B cell (primary cell): Measurements from ENCODE around the gene VANGL2. TPM values are rescaled to one million over a fixed set of nuclear protein-coding genes. Genes with fewer than 3 reads are reported as not detected.

Experiments used
- ATAC-seq: fragments of 200-7000 bp; cut with Tn5 transposase; one replicate; pipeline ENCODE4 v1.10.0; 2021; ENCODE audit warnings: low read depth, mild to moderate bottlenecking, moderate number of reproducible peaks, moderate library complexity
- CTCF ChIA-PET: fragments of 350-600 bp; sonication (Branson Sonifier 250); formaldehyde crosslinking; loops from one replicate; lab custom pipeline; 2021; ENCODE audit warnings: antibody characterized with exemption, inconsistent platforms; lab: Charles Lee
- POLR2A ChIA-PET: fragments of 350-600 bp; sonication (Branson Sonifier 250); formaldehyde crosslinking; loops from one replicate; lab custom pipeline; 2021; ENCODE audit warnings: antibody characterized with exemption; lab: Charles Lee
- DNase-seq: peaks from one replicate; pipeline ENCODE4 v3.0.0; 2013
- H2AFZ ChIP-seq: 2 replicates; pipeline ENCODE4 v1.6.1; 2012; ENCODE audit warnings: mild to moderate bottlenecking, low read depth, low read length; ENCODE audit not compliant: insufficient read depth, poor library complexity, severe bottlenecking
- H3K27ac ChIP-seq, 2 donors: 1 replicate in 1 of 2; 2 replicates in 1 of 2; pipeline ENCODE4 v1.5.1; 2012 to 2013; ENCODE audit warnings: low read length in 2 of 2, mild to moderate bottlenecking in 2 of 2, moderate library complexity in 1 of 2
- H3K27me3 ChIP-seq, 4 experiments: fragments of 200-600 bp in 1 of 4; sonication (generic) in 1 of 4; replicated peaks in 1 of 4; 1 replicate in 2 of 4; 2 replicates in 2 of 4; pipeline versions ENCODE4 v1.6.1 to v1.7.0; 2013 to 2016; ENCODE audit warnings: low read length in 3 of 4, mild to moderate bottlenecking in 2 of 4, mixed read lengths in 1 of 4, moderate library complexity in 1 of 4; ENCODE audit not compliant: insufficient read depth in 4 of 4, control insufficient read depth in 3 of 4; ENCODE audit errors: control extremely low read depth in 1 of 4
- H3K36me3 ChIP-seq, 2 experiments: replicated peaks in 1 of 2; 1 replicate in 1 of 2; 2 replicates in 1 of 2; pipeline versions ENCODE4 v1.6.1 to v1.7.1; 2013; ENCODE audit warnings: low read length in 1 of 2; ENCODE audit not compliant: insufficient read depth in 2 of 2, control insufficient read depth in 1 of 2; ENCODE audit errors: control extremely low read depth in 1 of 2, extremely low read depth in 1 of 2
- H3K4me1 ChIP-seq, 2 donors: fragments of 200-600 bp in 1 of 2; sonication (generic) in 1 of 2; 1 replicate in 1 of 2; 2 replicates in 1 of 2; pipeline versions ENCODE4 v1.5.1 to v1.6.1; 2013 to 2017; ENCODE audit warnings: low read length in 2 of 2; ENCODE audit not compliant: control insufficient read depth in 2 of 2, insufficient read depth in 2 of 2
- H3K4me2 ChIP-seq: replicated peaks from 2 replicates; pipeline ENCODE3; 2012; ENCODE audit warnings: mild to moderate bottlenecking, low read depth, low read length; ENCODE audit not compliant: poor library complexity, severe bottlenecking
- H3K4me3 ChIP-seq, 5 experiments: fragments of 200-600 bp in 1 of 5; sonication (generic) in 1 of 5; 1 replicate in 3 of 5; 2 replicates in 2 of 5; pipeline versions ENCODE4 v1.5.1 to v1.7.0; 2011 to 2016; ENCODE audit warnings: low read length in 4 of 5, mild to moderate bottlenecking in 4 of 5, low read depth in 2 of 5, control low read depth in 1 of 5, moderate library complexity in 1 of 5; ENCODE audit not compliant: insufficient read depth in 1 of 5; ENCODE audit errors: control extremely low read depth in 1 of 5, extremely low read depth in 1 of 5
- H3K79me2 ChIP-seq: fragments of 200-600 bp; sonication (generic); one replicate; pipeline ENCODE4 v1.6.0; 2016; ENCODE audit warnings: low read length; ENCODE audit not compliant: control insufficient read depth, insufficient read depth
- H3K9ac ChIP-seq: fragments of 200-600 bp; sonication (generic); 2 replicates; pipeline ENCODE4 v1.6.1; 2017; ENCODE audit warnings: mild to moderate bottlenecking, low read length, moderate library complexity
- H3K9me3 ChIP-seq, 3 donors: one replicate each; pipeline versions ENCODE4 v1.6.1 to v1.7.1; 2013; ENCODE audit warnings: low read length in 2 of 3; ENCODE audit not compliant: control insufficient read depth in 2 of 3, insufficient read depth in 1 of 3; ENCODE audit errors: control extremely low read depth in 1 of 3
- H4K20me1 ChIP-seq: 2 replicates; pipeline ENCODE4 v1.6.0; 2012; ENCODE audit warnings: mild to moderate bottlenecking, low read length; ENCODE audit not compliant: insufficient read depth, control insufficient read depth, poor library complexity, severe bottlenecking
- H3K27ac Mint-ChIP-seq: one replicate; pipeline ENCODE4 v1.8.0; 2021; ENCODE audit warnings: mixed read lengths
- H3K27me3 Mint-ChIP-seq: one replicate; pipeline ENCODE4 v1.8.0; 2021; ENCODE audit warnings: mixed read lengths
- H3K4me1 Mint-ChIP-seq: one replicate; pipeline ENCODE4 v1.8.0; 2021; ENCODE audit warnings: mixed read lengths
- H3K4me3 Mint-ChIP-seq: one replicate; pipeline ENCODE4 v1.8.0; 2021; ENCODE audit warnings: mixed read lengths
- H3K9me3 Mint-ChIP-seq: one replicate; pipeline ENCODE4 v1.8.0; 2022; ENCODE audit warnings: mixed read lengths; ENCODE audit not compliant: insufficient read depth
- EZH2 ChIP-seq: IDR thresholded peaks from 2 replicates; pipeline ENCODE4 v1.6.1; 2012; ENCODE audit warnings: borderline replicate concordance, low read depth, mild to moderate bottlenecking, moderate library complexity, low read length; ENCODE audit not compliant: insufficient read depth, poor library complexity, severe bottlenecking
- WGBS: methylation state at CpG from one replicate; pipeline ENCODE4 v1.1.5; 2013; ENCODE audit warnings: missing lambda C conversion rate; ENCODE audit not compliant: insufficient coverage; 5-methylcytosine and 5-hydroxymethylcytosine counted together
- intact Hi-C: fragments of 100-400 bp; cut with micrococcal nuclease; formaldehyde crosslinking; loops from one replicate; pipeline ENCODE4 v1.10.0; 2022
- polyA plus RNA-seq: library from polyadenylated mRNA; depleted of rRNA; stranded (reverse); fragments of >200 nt; gene quantifications from 2 replicates; pipeline ENCODE4 v1.2.3, GENCODE V29; 2012
- total RNA-seq, 2 donors: library from RNA; stranded (reverse); fragments of 120-200 nt in 1 of 2; gene quantifications; 1 replicate in 1 of 2; 2 replicates in 1 of 2; pipeline versions ENCODE4 v1.2.3 to v1.2.4, GENCODE V29; 2013 to 2022
- TF ChIP-seq, protein P1 (sequence below): fragments of 200-600 bp; IDR thresholded peaks from one replicate; pipeline ENCODE4 v1.8.0; 2022; ENCODE audit warnings: antibody characterized with exemption, mild to moderate bottlenecking

VANGL2 gene
- total and polyA plus RNA-seq, 2 donors (not counting 1 experiment from before 2014, with no cell fraction given), result 0.48 to 14.4 TPM

DNA sequence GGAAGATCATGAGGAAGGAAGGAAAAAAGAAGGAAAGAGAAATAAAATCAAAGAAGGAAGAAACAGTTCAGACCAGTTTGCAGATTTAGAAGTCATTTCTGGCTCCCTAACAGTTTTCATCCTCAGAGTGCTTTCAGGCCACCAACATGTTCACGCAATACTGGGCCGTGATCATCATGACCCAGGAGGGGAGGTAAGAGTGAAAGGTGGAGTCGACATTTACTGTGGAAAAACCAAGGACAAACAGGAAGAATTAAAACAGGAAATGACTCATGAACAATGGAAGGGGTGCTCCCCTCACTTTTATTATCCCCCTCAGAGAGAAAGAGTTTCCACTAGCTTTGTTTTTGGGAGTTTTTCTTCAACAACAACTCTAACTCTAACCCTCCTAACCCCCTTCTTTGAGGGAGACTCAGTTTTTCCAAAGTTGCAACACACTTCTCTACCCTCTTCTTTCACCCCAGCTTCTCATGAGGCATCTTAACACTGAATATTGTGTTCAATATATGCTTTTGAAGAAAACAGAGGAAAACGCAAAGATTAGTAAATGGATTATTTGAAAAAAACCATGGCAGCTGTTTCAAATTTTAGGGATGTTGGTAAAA, 60.4 kb downstream of the VANGL2 start:
- Mint-ChIP-seq H3K4me3 (peak overlapping the region; percentile 80), H3K27me3 (no peaks in the 10 kb centered on the region), H3K4me1 (peaks cover 62% of the 10 kb centered on the region), H3K9me3 (peaks cover 5% of the 10 kb centered on the region), H3K27ac (peak overlapping the region; percentile 92)
- Histone ChIP-seq H3K4me3 (peak overlapping the region in 3 of 5 experiments; percentile 5 to 58 (median 24)), H2AFZ (peak overlapping the region; percentile 89), H3K27me3 (no peaks in the 10 kb centered on the region), H3K4me1 (peaks cover 46 to 47% of the 10 kb centered on the region in 2 donors), H3K27ac (peak overlapping the region; percentile 81), H3K4me2 (peak overlapping the region; percentile 75), H3K9ac (peak overlapping the region; percentile 59), H3K36me3 (no peaks in the 10 kb centered on the region), H4K20me1 (no peaks in the 10 kb centered on the region), H3K79me2 (no peaks in the 10 kb centered on the region), H3K9me3 (peaks cover 0 to 5% (median 2%) of the 10 kb centered on the region in 3 donors)
- TF ChIP-seq EZH2, result no peak
- TF ChIP-seq, protein P1, sequence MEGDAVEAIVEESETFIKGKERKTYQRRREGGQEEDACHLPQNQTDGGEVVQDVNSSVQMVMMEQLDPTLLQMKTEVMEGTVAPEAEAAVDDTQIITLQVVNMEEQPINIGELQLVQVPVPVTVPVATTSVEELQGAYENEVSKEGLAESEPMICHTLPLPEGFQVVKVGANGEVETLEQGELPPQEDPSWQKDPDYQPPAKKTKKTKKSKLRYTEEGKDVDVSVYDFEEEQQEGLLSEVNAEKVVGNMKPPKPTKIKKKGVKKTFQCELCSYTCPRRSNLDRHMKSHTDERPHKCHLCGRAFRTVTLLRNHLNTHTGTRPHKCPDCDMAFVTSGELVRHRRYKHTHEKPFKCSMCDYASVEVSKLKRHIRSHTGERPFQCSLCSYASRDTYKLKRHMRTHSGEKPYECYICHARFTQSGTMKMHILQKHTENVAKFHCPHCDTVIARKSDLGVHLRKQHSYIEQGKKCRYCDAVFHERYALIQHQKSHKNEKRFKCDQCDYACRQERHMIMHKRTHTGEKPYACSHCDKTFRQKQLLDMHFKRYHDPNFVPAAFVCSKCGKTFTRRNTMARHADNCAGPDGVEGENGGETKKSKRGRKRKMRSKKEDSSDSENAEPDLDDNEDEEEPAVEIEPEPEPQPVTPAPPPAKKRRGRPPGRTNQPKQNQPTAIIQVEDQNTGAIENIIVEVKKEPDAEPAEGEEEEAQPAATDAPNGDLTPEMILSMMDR, result no peak
- no peak for DNase-seq
- POLR2A ChIA-PET, result interaction anchor here (0.9 to 1.6 kb wide), 2 partner anchors 9 to 28 kb away, joined by 4 to 5 read pairs; no protein-coding TSS in a partner anchor
- WGBS, result 100% methylated on average over 1 of the region's 4 CpGs
- peak; percentile 48 for ATAC-seq
- intact Hi-C loops, result loop anchor here (2.0 to 10.0 kb wide), 3 partner anchors 14 to 54 kb away; no protein-coding TSS in a partner anchor
- CTCF ChIA-PET, result interaction anchor here (0.8 to 1.5 kb wide), 3 partner anchors 9 to 32 kb away, joined by 3 read pairs; no protein-coding TSS in a partner anchor

- no peaks in the 10 kb centered on the region for H3K79me2 ChIP-seq
- peak overlapping the region; percentile 44 for H2AFZ ChIP-seq
- H3K27ac Mint-ChIP-seq, result peak overlapping the region; percentile 50
- H4K20me1 ChIP-seq, result no peaks in the 10 kb centered on the region
- peaks cover 6% of the 10 kb centered on the region for H3K9me3 Mint-ChIP-seq
- peak overlapping the region; percentile 71 for H3K4me3 Mint-ChIP-seq
- peak overlapping the region; percentile 14 for H3K9ac ChIP-seq
- ChIA-PET POLR2A (no interaction called here), CTCF (interaction anchor here (0.8 to 3.1 kb wide), 7 partner anchors 9 to 142 kb away, joined by 3 to 15 read pairs (median 3); no protein-coding TSS in a partner anchor)
- peak; percentile 53 for ATAC-seq
- peak overlapping the region in 1 of 2 donors; percentile 13 for H3K27ac ChIP-seq
- peak; percentile 38 for DNase-seq
- H3K27me3 Mint-ChIP-seq, result no peaks in the 10 kb centered on the region
- H3K27me3 ChIP-seq, result no peaks in the 10 kb centered on the region
- H3K4me1 Mint-ChIP-seq, result peaks cover 62% of the 10 kb centered on the region
- H3K4me2 ChIP-seq, result peak overlapping the region; percentile 47
- H3K36me3 ChIP-seq, result no peaks in the 10 kb centered on the region
- H3K4me3 ChIP-seq, result peak overlapping the region in 1 of 5 experiments; percentile 42
- 60% methylated on average over 6 of the region's 6 CpGs for WGBS
- intact Hi-C loops, result loop anchor here (10.0 kb wide), 1 partner anchor 50 kb away; no protein-coding TSS in a partner anchor
- TF ChIP-seq, protein P1, result no peak
- TF ChIP-seq EZH2, result no peak
- H3K4me1 ChIP-seq, result peaks cover 41 to 49% of the 10 kb centered on the region in 2 donors
- H3K9me3 ChIP-seq, result peaks cover 1 to 5% (median 2%) of the 10 kb centered on the region in 3 donors
Measured at GRCh38 chr1:160465123-160465522, 64.8 kb downstream of the VANGL2 start.
